Naive thymus-derived CD4-positive, alpha-beta T cell (primary cell): ENCODE measurements around the gene FOXRED2. TPM values are rescaled to one million over a fixed set of nuclear protein-coding genes. Genes with fewer than 3 reads are reported as not detected.

Experiments
- ATAC-seq: fragments of 150-1000 bp; cut with Tn5 transposase; 2 replicates; pipeline ENCODE4 v1.10.0; 2021; ENCODE audit warnings: mild to moderate bottlenecking, moderate library complexity
- CTCF ChIA-PET: fragments of 350-600 bp; sonication (Branson Sonifier 250); formaldehyde crosslinking; loops from one replicate; lab custom pipeline; 2021; ENCODE audit warnings: antibody characterized with exemption; lab: Charles Lee
- POLR2A ChIA-PET: fragments of 350-600 bp; sonication (Branson Sonifier 250); formaldehyde crosslinking; loops from one replicate; lab custom pipeline; 2021; ENCODE audit warnings: antibody characterized with exemption, inconsistent platforms; lab: Charles Lee
- DNase-seq, 9 donors: peaks; one replicate each; pipeline versions ENCODE4 v3.0.0 to v3.0.0-alpha.2; 2020 to 2022; ENCODE audit warnings: mixed read lengths in 1 of 9
- H3K27ac ChIP-seq: one replicate; pipeline ENCODE4 v1.7.0; 2013; ENCODE audit warnings: mild to moderate bottlenecking, low read depth, low read length, moderate library complexity
- H3K27me3 ChIP-seq, 2 donors: one replicate each; pipeline ENCODE4 v1.7.0; 2013; ENCODE audit warnings: low read length in 2 of 2, mild to moderate bottlenecking in 2 of 2, moderate library complexity in 2 of 2; ENCODE audit not compliant: control insufficient read depth in 2 of 2, insufficient read depth in 2 of 2
- H3K36me3 ChIP-seq, 3 experiments: 1 replicate in 2 of 3; 2 replicates in 1 of 3; pipeline ENCODE4 v1.7.0; 2013; ENCODE audit warnings: low read length in 3 of 3, mild to moderate bottlenecking in 3 of 3, moderate library complexity in 1 of 3; ENCODE audit not compliant: insufficient read depth in 3 of 3, control insufficient read depth in 2 of 3
- H3K4me1 ChIP-seq, 2 donors: one replicate each; pipeline ENCODE4 v1.7.0; 2013; ENCODE audit warnings: low read length in 2 of 2, mild to moderate bottlenecking in 2 of 2, moderate library complexity in 1 of 2; ENCODE audit not compliant: control insufficient read depth in 2 of 2, insufficient read depth in 2 of 2
- H3K4me3 ChIP-seq: 2 replicates; pipeline ENCODE4 v1.7.0; 2013; ENCODE audit warnings: mild to moderate bottlenecking, low read length
- H3K9me3 ChIP-seq, 3 experiments: 1 replicate in 2 of 3; 2 replicates in 1 of 3; pipeline ENCODE4 v1.7.0; 2013; ENCODE audit warnings: low read length in 3 of 3; ENCODE audit not compliant: control insufficient read depth in 2 of 3
- H3K27ac Mint-ChIP-seq, 9 donors: one replicate each; pipeline ENCODE4 v1.8.0; 2020 to 2022; ENCODE audit warnings: mixed read lengths in 9 of 9, mild to moderate bottlenecking in 8 of 9, moderate library complexity in 5 of 9, inconsistent platforms in 2 of 9
- H3K27me3 Mint-ChIP-seq, 5 donors: one replicate each; pipeline ENCODE4 v1.8.0; 2021 to 2022; ENCODE audit warnings: mixed read lengths in 5 of 5, mild to moderate bottlenecking in 1 of 5
- H3K36me3 Mint-ChIP-seq, 5 donors: one replicate each; pipeline ENCODE4 v1.8.0; 2020 to 2022; ENCODE audit warnings: mixed read lengths in 5 of 5, mild to moderate bottlenecking in 3 of 5, inconsistent platforms in 1 of 5
- H3K4me1 Mint-ChIP-seq, 7 donors: one replicate each; pipeline ENCODE4 v1.8.0; 2020 to 2022; ENCODE audit warnings: mixed read lengths in 7 of 7, mild to moderate bottlenecking in 3 of 7, inconsistent platforms in 1 of 7
- H3K4me3 Mint-ChIP-seq, 10 donors: one replicate each; pipeline ENCODE4 v1.8.0; 2020 to 2022; ENCODE audit warnings: mild to moderate bottlenecking in 10 of 10, mixed read lengths in 10 of 10, moderate library complexity in 6 of 10, inconsistent platforms in 2 of 10
- H3K9me3 Mint-ChIP-seq, 11 donors: one replicate each; pipeline ENCODE4 v1.8.0; 2020 to 2022; ENCODE audit warnings: mixed read lengths in 11 of 11, mild to moderate bottlenecking in 4 of 11, inconsistent platforms in 1 of 11, moderate library complexity in 1 of 11
- intact Hi-C, 2 donors: fragments of 100-400 bp; cut with micrococcal nuclease; formaldehyde crosslinking; loops; one replicate each; pipeline ENCODE4 v1.15.1; 2023
- polyA plus RNA-seq, 2 donors: library from polyadenylated mRNA; unstranded; fragments of 300-500 nt; fragmentation: Illumina TruSeq; gene quantifications; one replicate each; pipeline ENCODE4 v1.2.3, GENCODE V29; 2021
- total RNA-seq, 6 experiments: library from RNA in 5 of 6; stranded (reverse) in 5 of 6; gene quantifications; 1 replicate in 5 of 6; 2 replicates in 1 of 6; pipeline ENCODE4 v1.2.3 and lab custom pipeline; 2021 to 2026

The FOXRED2 gene
- total and polyA plus RNA-seq, 7 experiments from 2014 or later, result 2.3 to 13.1 (median 5.6) TPM

DNA sequence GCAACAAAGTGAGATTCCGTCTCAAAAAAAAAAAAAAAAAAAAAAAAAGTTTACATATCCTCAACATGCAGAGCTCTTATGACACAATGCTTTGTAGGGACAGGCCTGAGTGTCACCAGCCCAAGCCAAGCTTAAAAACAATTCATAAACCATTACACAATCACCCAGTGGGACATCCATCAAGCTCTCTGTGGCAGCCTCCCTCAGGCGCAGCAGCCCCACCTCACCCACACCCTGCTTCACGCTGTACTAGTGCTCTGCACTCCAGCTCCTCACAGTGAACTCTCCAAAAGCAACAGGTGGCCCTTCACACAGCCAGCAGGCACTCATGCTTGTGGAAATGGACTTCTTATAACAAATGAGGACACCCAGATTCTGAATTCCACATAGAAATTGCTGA is 3.5 kb upstream of the FOXRED2 start:
- Histone ChIP-seq H3K9me3 (no peaks in the 10 kb centered on the region), H3K4me3 (no peak overlapping the region), H3K27ac (no peak overlapping the region), H3K27me3 (no peaks in the 10 kb centered on the region), H3K4me1 (peaks cover 5 to 11% of the 10 kb centered on the region in 2 donors), H3K36me3 (peaks cover 16 to 49% (median 23%) of the 10 kb centered on the region in 3 experiments)
- Mint-ChIP-seq H3K27ac (peak overlapping the region in 2 of 9 donors; percentile 42 to 85), H3K27me3 (no peaks in the 10 kb centered on the region), H3K4me1 (peaks cover 6 to 18% (median 16%) of the 10 kb centered on the region in 7 donors), H3K4me3 (no peak overlapping the region), H3K36me3 (peaks cover 22 to 39% (median 33%) of the 10 kb centered on the region in 5 donors), H3K9me3 (no peaks in the 10 kb centered on the region)
- POLR2A ChIA-PET, result interaction anchor here (1.0 to 1.9 kb wide), 3 partner anchors 14 to 95 kb away, joined by 3 to 6 read pairs (median 3); partner anchors contain the start of gene EIF3D
- no peak for ATAC-seq
- CTCF ChIA-PET, result interaction anchor here (0.5 to 1.7 kb wide), 6 partner anchors 10 to 735 kb away, joined by 3 to 7 read pairs (median 3); no protein-coding TSS in a partner anchor
- intact Hi-C loops, result no loop called here
- no peak for DNase-seq

DNA sequence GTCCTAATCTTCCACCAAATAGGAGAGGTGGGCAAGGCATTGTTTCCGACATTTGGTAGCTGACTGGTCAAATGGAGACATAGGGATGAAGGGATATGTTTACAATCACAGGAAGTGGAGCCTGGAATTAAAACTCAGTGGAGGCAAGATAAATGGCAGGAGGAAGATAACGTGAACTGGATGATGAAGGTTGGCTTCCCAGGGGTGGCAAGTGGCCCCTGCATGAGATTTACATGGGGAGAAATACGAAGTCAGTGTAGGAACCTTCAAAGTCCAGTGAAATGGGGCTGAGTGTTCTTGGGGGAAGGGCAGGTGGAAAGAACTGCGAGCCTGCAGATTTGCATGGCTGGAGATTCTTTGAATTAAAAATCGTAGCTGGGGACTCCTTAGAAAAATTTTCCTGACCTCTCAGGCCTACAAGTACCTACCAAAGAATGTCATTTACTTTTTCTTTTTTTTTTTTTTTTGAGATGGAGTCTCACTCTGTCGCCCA is 724 bp upstream of the FOXRED2 start:
- Mint-ChIP-seq H3K4me1 (peaks cover 9 to 23% (median 14%) of the 10 kb centered on the region in 7 donors), H3K27ac (peak overlapping the region; percentile 26 to 83 (median 62)), H3K27me3 (no peaks in the 10 kb centered on the region), H3K36me3 (peaks cover 7 to 23% (median 14%) of the 10 kb centered on the region in 5 donors), H3K9me3 (no peaks in the 10 kb centered on the region), H3K4me3 (peak overlapping the region in 9 of 10 donors; percentile 38 to 73 (median 65))
- intact Hi-C loops, result loop anchor here (1.0 kb wide), 4 partner anchors 22 to 53 kb away; partner anchors contain the start of genes EIF3D (in 2 of the 2) and TXN2 (in 1 of the 2)
- ChIA-PET POLR2A (interaction anchor here (0.6 to 3.9 kb wide), 9 partner anchors 9 to 268 kb away, joined by 3 to 22 read pairs (median 3); partner anchors contain the start of genes APOL2, EIF3D and TXN2), CTCF (interaction anchor here (1.1 kb wide), 1 partner anchor 11 kb away, joined by 3 read pairs; no protein-coding TSS in a partner anchor)
- H3K4me3 ChIP-seq, result peak overlapping the region; percentile 67
- DNase-seq (no peak), ATAC-seq (no peak)
- no peaks in the 10 kb centered on the region for H3K27me3 ChIP-seq
- no peaks in the 10 kb centered on the region for H3K9me3 ChIP-seq
- H3K27ac ChIP-seq, result peak overlapping the region; percentile 72
- peaks cover 5 to 11% of the 10 kb centered on the region in 2 donors for H3K4me1 ChIP-seq
- peaks cover 3 to 22% (median 9%) of the 10 kb centered on the region in 3 experiments for H3K36me3 ChIP-seq

DNA sequence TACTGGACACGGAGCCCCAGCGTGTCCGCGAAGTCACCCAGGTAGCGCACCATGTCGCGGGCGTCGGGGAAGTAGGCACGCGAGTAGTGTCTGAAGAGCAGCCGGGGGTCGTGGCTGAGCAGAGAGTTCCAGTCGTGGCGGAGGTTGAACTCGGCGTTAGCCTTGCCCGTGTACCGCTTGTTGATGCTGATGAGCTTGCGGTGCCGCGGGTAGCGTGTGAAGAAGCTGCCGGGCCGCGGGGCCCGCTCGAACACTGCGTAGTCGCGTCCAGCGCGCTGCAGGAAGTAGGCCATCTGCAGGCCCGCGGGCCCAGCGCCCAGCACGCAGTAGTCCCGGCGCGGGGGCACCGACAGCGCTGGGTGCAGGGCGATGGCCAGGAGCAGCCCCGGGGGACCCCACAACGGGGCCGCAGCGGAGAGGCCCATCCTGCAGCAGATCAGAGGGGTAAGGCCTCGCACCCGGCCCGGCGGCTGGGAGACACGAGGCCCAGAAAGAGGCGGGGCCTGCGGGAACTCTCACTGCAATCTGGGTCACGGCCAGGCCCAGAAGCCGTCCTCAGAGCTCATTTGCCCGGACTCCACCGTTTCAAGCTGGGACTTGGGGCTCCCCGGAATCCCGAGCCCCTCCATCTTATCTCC is 723 bp downstream of the FOXRED2 start:
- Mint-ChIP-seq H3K27ac (peak overlapping the region in 3 of 9 donors; percentile 23 to 84 (median 74)), H3K27me3 (no peaks in the 10 kb centered on the region), H3K9me3 (no peaks in the 10 kb centered on the region), H3K4me1 (peaks cover 7 to 18% (median 9%) of the 10 kb centered on the region in 7 donors), H3K4me3 (peak overlapping the region in 9 of 10 donors; percentile 23 to 78 (median 65)), H3K36me3 (peaks cover 2 to 12% (median 5%) of the 10 kb centered on the region in 5 donors)
- Histone ChIP-seq H3K4me1 (peaks cover 5 to 11% of the 10 kb centered on the region in 2 donors), H3K27me3 (no peaks in the 10 kb centered on the region), H3K4me3 (peak overlapping the region; percentile 67), H3K9me3 (no peaks in the 10 kb centered on the region), H3K36me3 (peaks cover 3 to 9% (median 6%) of the 10 kb centered on the region in 3 experiments), H3K27ac (peak overlapping the region; percentile 72)
- DNase-seq (no peak), ATAC-seq (no peak)
- ChIA-PET POLR2A (interaction anchor here (0.5 to 3.9 kb wide), 7 partner anchors 13 to 740 kb away, joined by 3 to 22 read pairs (median 3); partner anchors contain the start of genes EIF3D and TXN2), CTCF (no interaction called here)
- intact Hi-C loops, result no loop called here

DNA sequence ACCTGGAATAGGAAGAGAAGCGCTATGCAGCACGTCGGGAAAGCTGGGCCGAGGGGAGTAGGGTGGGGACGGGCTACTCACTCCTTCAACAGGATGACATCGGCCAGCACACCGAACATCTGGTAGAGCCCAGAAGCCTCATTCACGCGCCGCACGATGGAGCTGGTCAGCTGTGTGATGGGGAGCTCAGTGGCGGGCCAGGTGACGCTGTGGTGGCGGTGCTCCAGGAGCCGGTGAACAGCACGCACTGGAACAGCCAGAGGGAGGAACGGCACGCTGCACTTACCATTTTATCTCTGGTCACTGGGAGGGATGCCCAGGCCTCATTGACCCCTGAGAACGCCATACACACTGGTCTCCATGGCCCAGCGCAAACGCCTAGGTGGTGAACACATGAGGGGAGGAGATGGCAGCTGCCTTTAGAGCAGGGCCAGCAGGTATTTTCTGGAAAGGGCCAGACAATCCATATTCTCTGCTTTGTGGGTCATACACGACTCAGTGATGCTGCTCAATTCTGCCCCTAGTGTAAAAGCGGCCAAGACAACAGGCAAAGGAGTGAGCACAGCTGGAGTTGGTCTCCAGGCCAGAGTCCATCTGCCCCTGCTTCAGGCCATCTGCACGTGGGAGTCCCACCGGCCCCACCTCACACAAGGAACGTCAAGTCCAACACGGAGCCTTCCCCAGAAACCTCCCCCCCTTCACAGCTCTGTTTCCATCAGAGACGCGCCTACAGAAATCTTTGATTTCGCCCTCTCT is 8.8 kb downstream of the FOXRED2 start:
- no peak overlapping the region for H3K27ac Mint-ChIP-seq
- Histone ChIP-seq H3K4me1 (peaks cover 0 to 3% of the 10 kb centered on the region in 2 donors), H3K27ac (no peak overlapping the region), H3K27me3 (no peaks in the 10 kb centered on the region), H3K4me3 (no peak overlapping the region), H3K36me3 (peaks cover 0 to 19% (median 0%) of the 10 kb centered on the region in 3 experiments), H3K9me3 (no peaks in the 10 kb centered on the region)
- no peaks in the 10 kb centered on the region for H3K9me3 Mint-ChIP-seq
- H3K4me1 Mint-ChIP-seq, result peaks cover 0 to 8% (median 6%) of the 10 kb centered on the region in 7 donors
- ChIA-PET POLR2A (no interaction called here), CTCF (no interaction called here)
- H3K27me3 Mint-ChIP-seq, result no peaks in the 10 kb centered on the region
- intact Hi-C loops, result no loop called here
- DNase-seq (no peak), ATAC-seq (no peak)
- peaks cover 2 to 22% (median 10%) of the 10 kb centered on the region in 5 donors for H3K36me3 Mint-ChIP-seq
- H3K4me3 Mint-ChIP-seq, result no peak overlapping the region

DNA sequence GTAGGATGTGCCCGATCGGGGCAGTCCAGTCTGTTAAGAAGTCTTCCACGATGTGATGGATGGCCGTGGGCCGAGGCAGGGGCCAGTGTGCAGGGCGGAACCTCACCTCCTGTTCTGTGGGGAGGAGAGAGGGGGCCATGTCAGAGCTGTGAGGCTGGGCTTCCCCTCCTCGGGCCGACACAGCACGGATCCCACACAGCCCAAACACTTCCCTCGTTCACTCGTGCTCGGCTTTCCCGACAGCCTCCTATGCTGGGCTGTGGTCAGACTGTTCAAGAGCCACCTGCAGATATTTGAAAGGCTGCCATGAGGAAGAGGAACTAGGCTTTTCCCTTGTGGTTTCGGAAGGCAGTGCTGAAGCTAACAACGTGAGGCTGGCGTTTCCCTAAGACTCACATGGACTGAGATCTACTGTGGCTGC is 13.1 kb downstream of the FOXRED2 start:
- H3K9me3 Mint-ChIP-seq, result no peaks in the 10 kb centered on the region
- H3K4me1 Mint-ChIP-seq, result peaks cover 0 to 11% (median 6%) of the 10 kb centered on the region in 7 donors
- Histone ChIP-seq H3K36me3 (peaks cover 0 to 19% (median 0%) of the 10 kb centered on the region in 3 experiments), H3K4me3 (no peak overlapping the region), H3K4me1 (peaks cover 0 to 3% of the 10 kb centered on the region in 2 donors), H3K27ac (no peak overlapping the region), H3K9me3 (no peaks in the 10 kb centered on the region), H3K27me3 (no peaks in the 10 kb centered on the region)
- intact Hi-C loops, result no loop called here
- CTCF ChIA-PET, result interaction anchor here (0.9 kb wide), 1 partner anchor 192 kb away, joined by 4 read pairs; no protein-coding TSS in a partner anchor
- DNase-seq, result no peak
- POLR2A ChIA-PET, result interaction anchor here (1.2 kb wide), 1 partner anchor 13 kb away, joined by 5 read pairs; the partner anchor contains the start of gene FOXRED2
- ATAC-seq, result peak; percentile 87
- no peaks in the 10 kb centered on the region for H3K27me3 Mint-ChIP-seq
- peak overlapping the region in 2 of 9 donors; percentile 21 to 43 for H3K27ac Mint-ChIP-seq
- H3K36me3 Mint-ChIP-seq, result peaks cover 2 to 32% (median 9%) of the 10 kb centered on the region in 5 donors
- H3K4me3 Mint-ChIP-seq, result peak overlapping the region in 5 of 10 donors; percentile 9 to 52 (median 25)

DNA sequence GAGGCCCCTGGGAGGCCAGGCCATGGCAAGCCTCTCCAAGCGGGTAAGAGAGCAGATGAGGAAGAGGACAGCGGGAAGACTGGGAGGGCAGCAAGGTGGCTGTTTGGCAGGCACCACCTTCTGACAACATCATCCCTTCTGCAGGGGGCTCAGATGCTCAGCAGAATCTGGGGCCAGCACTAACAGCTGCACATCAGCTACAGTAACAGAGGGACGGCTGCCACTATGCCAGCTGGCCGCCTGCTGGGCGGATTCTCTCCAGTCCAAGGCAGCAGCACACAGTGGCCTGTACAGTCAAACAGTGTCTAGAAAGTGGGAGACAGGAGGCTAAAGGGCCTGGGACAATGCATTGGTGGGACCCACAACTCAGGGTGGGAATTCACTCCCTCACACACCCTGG is 14.7 kb downstream of the FOXRED2 start:
- DNase-seq (no peak), ATAC-seq (no peak)
- intact Hi-C loops, result no loop called here
- H3K27me3 Mint-ChIP-seq, result no peaks in the 10 kb centered on the region
- CTCF ChIA-PET, result interaction anchor here (1.0 to 1.2 kb wide), 2 partner anchors 21 to 296 kb away, joined by 5 read pairs; no protein-coding TSS in a partner anchor
- Histone ChIP-seq H3K9me3 (no peaks in the 10 kb centered on the region), H3K4me3 (no peak overlapping the region), H3K27ac (no peak overlapping the region), H3K27me3 (no peaks in the 10 kb centered on the region), H3K36me3 (peaks cover 0 to 9% (median 0%) of the 10 kb centered on the region in 3 experiments), H3K4me1 (peaks cover 0 to 3% of the 10 kb centered on the region in 2 donors)
- H3K27ac Mint-ChIP-seq, result peak overlapping the region in 1 of 9 donors; percentile 14
- H3K9me3 Mint-ChIP-seq, result peaks cover 0 to 4% (median 0%) of the 10 kb centered on the region in 11 donors
- H3K36me3 Mint-ChIP-seq, result peaks cover 4 to 25% (median 5%) of the 10 kb centered on the region in 5 donors
- H3K4me3 Mint-ChIP-seq, result no peak overlapping the region
- POLR2A ChIA-PET, result interaction anchor here (1.1 kb wide), 1 partner anchor 10 kb away, joined by 4 read pairs; no protein-coding TSS in a partner anchor
- H3K4me1 Mint-ChIP-seq, result peaks cover 0 to 11% (median 6%) of the 10 kb centered on the region in 7 donors
